ENCODE measurements around the gene SUGCT. TPM values are rescaled to one million over a fixed set of nuclear protein-coding genes. Genes with fewer than 3 reads are reported as not detected.

SUGCT gene
- total RNA-seq, 4 donors from 2014 or later = 1.1 to 3.6 (median 2.6) TPM

- TF ChIP-seq, protein P1, sequence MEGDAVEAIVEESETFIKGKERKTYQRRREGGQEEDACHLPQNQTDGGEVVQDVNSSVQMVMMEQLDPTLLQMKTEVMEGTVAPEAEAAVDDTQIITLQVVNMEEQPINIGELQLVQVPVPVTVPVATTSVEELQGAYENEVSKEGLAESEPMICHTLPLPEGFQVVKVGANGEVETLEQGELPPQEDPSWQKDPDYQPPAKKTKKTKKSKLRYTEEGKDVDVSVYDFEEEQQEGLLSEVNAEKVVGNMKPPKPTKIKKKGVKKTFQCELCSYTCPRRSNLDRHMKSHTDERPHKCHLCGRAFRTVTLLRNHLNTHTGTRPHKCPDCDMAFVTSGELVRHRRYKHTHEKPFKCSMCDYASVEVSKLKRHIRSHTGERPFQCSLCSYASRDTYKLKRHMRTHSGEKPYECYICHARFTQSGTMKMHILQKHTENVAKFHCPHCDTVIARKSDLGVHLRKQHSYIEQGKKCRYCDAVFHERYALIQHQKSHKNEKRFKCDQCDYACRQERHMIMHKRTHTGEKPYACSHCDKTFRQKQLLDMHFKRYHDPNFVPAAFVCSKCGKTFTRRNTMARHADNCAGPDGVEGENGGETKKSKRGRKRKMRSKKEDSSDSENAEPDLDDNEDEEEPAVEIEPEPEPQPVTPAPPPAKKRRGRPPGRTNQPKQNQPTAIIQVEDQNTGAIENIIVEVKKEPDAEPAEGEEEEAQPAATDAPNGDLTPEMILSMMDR (IDR thresholded peaks at IDR 0.05) = no peak
- DNase-seq (ENCODE audit: low spot score) (no peak), ATAC-seq (ENCODE audit: low FRiP score) (no peak)
Observed at GRCh38 chr7:40761762-40762560, 627.2 kb downstream of the SUGCT start.

GRCh38 chr7:40763319-40764287, 628.8 kb downstream of the SUGCT start:
- TF ChIP-seq, protein P1 (IDR thresholded peaks at IDR 0.05) = no peak
- no peak for DNase-seq (ENCODE audit: low spot score)
- no peak for ATAC-seq (ENCODE audit: low FRiP score)

- DNase-seq (ENCODE audit: low spot score) (no peak), ATAC-seq (ENCODE audit: low FRiP score) (no peak)
- TF ChIP-seq, protein P1 (IDR thresholded peaks at IDR 0.05) = no peak
Observed at GRCh38 chr7:40765639-40766038, 630.8 kb downstream of the SUGCT start.

GRCh38 chr7:40772096-40772495, 637.3 kb downstream of the SUGCT start:
- ATAC-seq (ENCODE audit: low FRiP score) = no peak
- TF ChIP-seq, protein P1 (IDR thresholded peaks at IDR 0.05) = no peak
- DNase-seq (ENCODE audit: low spot score) = no peak

GRCh38 chr7:40773656-40774055, 638.9 kb downstream of the SUGCT start:
- DNase-seq (ENCODE audit: low spot score) = no peak
- TF ChIP-seq, protein P1 (IDR thresholded peaks at IDR 0.05) = no peak
- ATAC-seq (ENCODE audit: low FRiP score) = no peak

DNA sequence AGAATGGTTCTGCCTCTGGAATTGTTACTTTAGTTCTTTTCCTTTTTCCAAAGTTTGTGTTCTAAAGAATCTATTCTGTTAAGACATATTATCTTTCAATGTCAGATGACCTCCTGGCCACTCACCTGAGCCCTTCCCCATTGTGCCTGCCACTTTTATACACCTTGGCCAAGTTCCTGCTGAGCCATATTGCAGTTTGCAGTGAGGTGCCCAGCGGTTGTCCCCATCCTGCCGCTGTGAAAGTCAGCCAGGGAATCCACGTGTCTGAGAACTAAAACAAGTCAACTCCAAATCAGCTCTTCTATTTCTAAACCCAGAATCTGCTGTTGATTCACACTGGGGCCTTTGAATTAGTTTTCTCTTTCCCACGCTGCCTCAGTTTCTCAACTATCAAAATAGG, 641.1 kb downstream of the SUGCT start:
- ATAC-seq (ENCODE audit: low FRiP score) = no peak
- DNase-seq (ENCODE audit: low spot score) = no peak
- TF ChIP-seq, protein P1 (IDR thresholded peaks at IDR 0.05) = no peak
